Measurements from ENCODE around the gene TMEM128. TPM values are rescaled to one million over a fixed set of nuclear protein-coding genes. Genes with fewer than 3 reads are reported as not detected.
"Not testable (repeated sequence)": the region's sequence is repeated elsewhere in the genome, so short reads cannot be mapped to it uniquely, and the experiment has no call there.

TMEM128 gene
- polyA plus RNA-seq, 1 of the 3 experiments (the other 2 are of a cell fraction), result 33.7 TPM

- no peak for TF ChIP-seq NFIC (IDR thresholded peaks at IDR 0.05; ENCODE audit: borderline replicate concordance)
- TF ChIP-seq FOXJ3 (CRISPR knock-in tag; IDR thresholded peaks at IDR 0.05), result no peak
- peak; percentile 19; the same call in 1 of the 2 replicates for TF ChIP-seq JUND (IDR thresholded peaks at IDR 0.05)
- TF ChIP-seq SIN3A (IDR thresholded peaks at IDR 0.05; ENCODE audit: borderline replicate concordance, low read depth, low read length), result no peak
- TF ChIP-seq NRF1 (IDR thresholded peaks at IDR 0.05; ENCODE audit: low read depth, low read length), result no peak
- TF ChIP-seq CHD2 (IDR thresholded peaks at IDR 0.05; ENCODE audit: low read length, partially characterized antibody), result no peak
- TF ChIP-seq POLR2AphosphoS5 (IDR thresholded peaks at IDR 0.05; ENCODE audit: low read depth, low read length), result no peak
- TF ChIP-seq TCF12 (IDR thresholded peaks at IDR 0.05), result no peak
- no peak for TF ChIP-seq GABPA (IDR thresholded peaks at IDR 0.05; ENCODE audit: low read depth)
- TF ChIP-seq FOSL2 (IDR thresholded peaks at IDR 0.05; ENCODE audit: borderline replicate concordance, low read depth), result peak; percentile 25; the same call in 1 of the 2 replicates
- no peak overlapping the region for H2AFZ ChIP-seq (ENCODE audit: low read depth)
- no peak overlapping the region for H3K4me2 ChIP-seq
- no peaks in the 10 kb centered on the region for H3K9me2 ChIP-seq
- H3K36me3 ChIP-seq (replicated peaks in 1 of 2; ENCODE audit: control insufficient read depth in 1 of 2, insufficient read depth in 2 of 2, low read length in 1 of 2), result no peaks in the 10 kb centered on the region
- WGBS (ENCODE audit: low lambda C conversion rate), result 19% methylated on average over 7 of the region's 7 CpGs
- H3F3A ChIP-seq (replicated peaks; ENCODE audit: insufficient read depth), result peaks cover 4% of the 10 kb centered on the region
- no peaks in the 10 kb centered on the region for H4K20me1 ChIP-seq (ENCODE audit: insufficient read depth)
- H3K9ac ChIP-seq, result no peak overlapping the region
- H3K79me2 ChIP-seq (ENCODE audit: insufficient read depth), result no peaks in the 10 kb centered on the region
- H3K9me3 ChIP-seq, result no peaks in the 10 kb centered on the region
- CTCF ChIA-PET, result no interaction called here
- POLR2A ChIA-PET, result no interaction called here
- H3K4me3 ChIP-seq (ENCODE audit: low read depth in 2 of 2, low read length in 1 of 2), result no peak overlapping the region
- no peaks in the 10 kb centered on the region for H3K4me1 ChIP-seq (ENCODE audit: control insufficient read depth in 1 of 2, insufficient read depth in 2 of 2, low read depth in 1 of 2, low read length in 1 of 2)
- H3K27me3 ChIP-seq (ENCODE audit: insufficient read depth), result no peaks in the 10 kb centered on the region; the same call in 1 of the 2 replicates
- no peak overlapping the region; a peak in 1 of 4 replicates for H3K27ac ChIP-seq (ENCODE audit: low read depth in 2 of 2, low read length in 1 of 2)
- DNase-seq, result no peak
Measured at GRCh38 chr4:4216648-4217047, 31.4 kb downstream of the TMEM128 start.

GRCh38 chr4:4213674-4214073 lies 34.3 kb downstream of the TMEM128 start:
- H3K9me3 ChIP-seq; H3K36me3 ChIP-seq (replicated peaks in 1 of 2; ENCODE audit: control insufficient read depth in 1 of 2, insufficient read depth in 2 of 2, low read length in 1 of 2); H3K4me1 ChIP-seq (ENCODE audit: control insufficient read depth in 1 of 2, insufficient read depth in 2 of 2, low read depth in 1 of 2, low read length in 1 of 2); CTCF ChIA-PET; H2AFZ ChIP-seq (ENCODE audit: low read depth); H4K20me1 ChIP-seq (ENCODE audit: insufficient read depth); H3F3A ChIP-seq (replicated peaks; ENCODE audit: insufficient read depth); H3K4me2 ChIP-seq; H3K9ac ChIP-seq; H3K27ac ChIP-seq (ENCODE audit: low read depth in 2 of 2, low read length in 1 of 2); H3K79me2 ChIP-seq (ENCODE audit: insufficient read depth); DNase-seq; POLR2A ChIA-PET; H3K9me2 ChIP-seq; H3K4me3 ChIP-seq (ENCODE audit: low read depth in 2 of 2, low read length in 1 of 2): not testable (repeated sequence)
- peaks cover 11% of the 10 kb centered on the region; the same call in 1 of the 2 replicates for H3K27me3 ChIP-seq (ENCODE audit: insufficient read depth)
- 5% methylated on average over 4 of the region's 4 CpGs for WGBS (ENCODE audit: low lambda C conversion rate)

- CTCF ChIA-PET, result no interaction called here
- no peaks in the 10 kb centered on the region for H3F3A ChIP-seq (replicated peaks; ENCODE audit: insufficient read depth)
- H3K4me1 ChIP-seq (ENCODE audit: control insufficient read depth in 1 of 2, insufficient read depth in 2 of 2, low read depth in 1 of 2, low read length in 1 of 2), result no peaks in the 10 kb centered on the region
- TF ChIP-seq FOXM1 (IDR thresholded peaks at IDR 0.05; ENCODE audit: low read depth) (no peak), CTCF (IDR thresholded peaks at IDR 0.05) (no peak), RCOR1 (IDR thresholded peaks at IDR 0.05; ENCODE audit: low read length) (no peak), MXI1 (IDR thresholded peaks at IDR 0.05; ENCODE audit: low read depth, low read length) (no peak), EP300 (IDR thresholded peaks at IDR 0.05; ENCODE audit: borderline replicate concordance in 1 of 2, low read depth in 1 of 2, low read length in 1 of 2) (no peak), YY1 (IDR thresholded peaks at IDR 0.05; ENCODE audit: low read depth) (no peak), TEAD4 (IDR thresholded peaks at IDR 0.05; ENCODE audit: borderline replicate concordance, insufficient read depth) (no peak), JUND (IDR thresholded peaks at IDR 0.05) (no peak), GABPA (IDR thresholded peaks at IDR 0.05; ENCODE audit: low read depth) (no peak), NFIC (IDR thresholded peaks at IDR 0.05; ENCODE audit: borderline replicate concordance) (no peak), PBX3 (IDR thresholded peaks at IDR 0.05) (no peak), POLR2AphosphoS5 (IDR thresholded peaks at IDR 0.05; ENCODE audit: low read depth, low read length) (no peak)
- H3K4me2 ChIP-seq, result no peak overlapping the region
- no peaks in the 10 kb centered on the region for H3K36me3 ChIP-seq (replicated peaks in 1 of 2; ENCODE audit: control insufficient read depth in 1 of 2, insufficient read depth in 2 of 2, low read length in 1 of 2)
- no peaks in the 10 kb centered on the region for H3K79me2 ChIP-seq (ENCODE audit: insufficient read depth)
- no peak overlapping the region for H2AFZ ChIP-seq (ENCODE audit: low read depth)
- no peaks in the 10 kb centered on the region for H3K9me2 ChIP-seq
- H3K27ac ChIP-seq (ENCODE audit: low read depth in 2 of 2, low read length in 1 of 2), result no peak overlapping the region
- H3K9me3 ChIP-seq, result no peaks in the 10 kb centered on the region
- no peak overlapping the region for H3K9ac ChIP-seq
- peaks cover 50% of the 10 kb centered on the region; the same call in 1 of the 2 replicates for H3K27me3 ChIP-seq (ENCODE audit: insufficient read depth)
- no peak for DNase-seq
- POLR2A ChIA-PET, result no interaction called here
- no peak overlapping the region for H3K4me3 ChIP-seq (ENCODE audit: low read depth in 2 of 2, low read length in 1 of 2)
- H4K20me1 ChIP-seq (ENCODE audit: insufficient read depth), result no peaks in the 10 kb centered on the region
Measured at GRCh38 chr4:4206204-4206603, 41.8 kb downstream of the TMEM128 start.

All from SK-N-SH (cell line).